ENCODE measurements around the gene PRKCD.

DNA sequence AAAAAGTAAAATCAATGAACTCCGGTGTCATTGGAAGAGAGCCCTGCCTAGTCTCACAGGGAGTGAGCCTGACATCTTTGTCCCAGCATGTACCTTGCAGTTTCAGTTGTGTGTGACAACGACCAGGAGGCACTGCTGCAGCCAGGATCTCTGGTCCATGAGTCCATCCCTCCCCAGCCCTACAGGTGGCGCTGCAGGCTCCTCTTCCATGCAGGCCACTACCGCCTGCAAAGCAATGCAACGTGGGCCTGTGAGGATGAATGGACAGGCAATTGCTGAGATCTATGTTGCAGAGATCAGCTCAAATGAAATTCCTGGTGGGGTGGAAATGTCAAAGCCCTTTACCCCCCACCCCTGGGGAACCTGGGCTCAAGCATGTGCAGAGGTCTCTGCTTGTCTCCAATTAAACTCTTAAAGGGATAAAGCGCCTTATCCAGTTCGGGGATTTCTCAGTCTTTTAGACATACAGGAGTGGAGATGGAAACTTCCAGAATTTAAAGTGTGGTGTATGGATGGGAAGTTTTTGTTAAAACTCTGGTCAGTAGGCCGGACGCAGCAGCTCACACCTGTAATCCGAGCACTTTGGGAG is 59.0 kb downstream of the PRKCD start:
- TF ChIP-seq, protein P1, sequence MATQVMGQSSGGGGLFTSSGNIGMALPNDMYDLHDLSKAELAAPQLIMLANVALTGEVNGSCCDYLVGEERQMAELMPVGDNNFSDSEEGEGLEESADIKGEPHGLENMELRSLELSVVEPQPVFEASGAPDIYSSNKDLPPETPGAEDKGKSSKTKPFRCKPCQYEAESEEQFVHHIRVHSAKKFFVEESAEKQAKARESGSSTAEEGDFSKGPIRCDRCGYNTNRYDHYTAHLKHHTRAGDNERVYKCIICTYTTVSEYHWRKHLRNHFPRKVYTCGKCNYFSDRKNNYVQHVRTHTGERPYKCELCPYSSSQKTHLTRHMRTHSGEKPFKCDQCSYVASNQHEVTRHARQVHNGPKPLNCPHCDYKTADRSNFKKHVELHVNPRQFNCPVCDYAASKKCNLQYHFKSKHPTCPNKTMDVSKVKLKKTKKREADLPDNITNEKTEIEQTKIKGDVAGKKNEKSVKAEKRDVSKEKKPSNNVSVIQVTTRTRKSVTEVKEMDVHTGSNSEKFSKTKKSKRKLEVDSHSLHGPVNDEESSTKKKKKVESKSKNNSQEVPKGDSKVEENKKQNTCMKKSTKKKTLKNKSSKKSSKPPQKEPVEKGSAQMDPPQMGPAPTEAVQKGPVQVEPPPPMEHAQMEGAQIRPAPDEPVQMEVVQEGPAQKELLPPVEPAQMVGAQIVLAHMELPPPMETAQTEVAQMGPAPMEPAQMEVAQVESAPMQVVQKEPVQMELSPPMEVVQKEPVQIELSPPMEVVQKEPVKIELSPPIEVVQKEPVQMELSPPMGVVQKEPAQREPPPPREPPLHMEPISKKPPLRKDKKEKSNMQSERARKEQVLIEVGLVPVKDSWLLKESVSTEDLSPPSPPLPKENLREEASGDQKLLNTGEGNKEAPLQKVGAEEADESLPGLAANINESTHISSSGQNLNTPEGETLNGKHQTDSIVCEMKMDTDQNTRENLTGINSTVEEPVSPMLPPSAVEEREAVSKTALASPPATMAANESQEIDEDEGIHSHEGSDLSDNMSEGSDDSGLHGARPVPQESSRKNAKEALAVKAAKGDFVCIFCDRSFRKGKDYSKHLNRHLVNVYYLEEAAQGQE (IDR thresholded peaks at IDR 0.05; ENCODE audit: insufficient read depth in 1 of 2, low read depth in 2 of 2, low read length in 2 of 2) = no peak
- TF ChIP-seq SIN3A (IDR thresholded peaks at IDR 0.05; ENCODE audit: borderline replicate concordance, insufficient read depth, low read length) = no peak
- no peak for TF ChIP-seq POLR2AphosphoS5 (IDR thresholded peaks at IDR 0.05; ENCODE audit: low read depth, low read length)
